HG03439 (cell line): ENCODE data around the gene LPCAT1.
"Not testable (repeated sequence)": the region's sequence is repeated elsewhere in the genome, so short reads cannot be mapped to it uniquely, and the experiment has no call there.

Experiments
- ATAC-seq: cut with Tn5 transposase; IDR thresholded peaks from one replicate; pipeline ENCODE4 v1.9.1; 2021; ENCODE audit warnings: mild to moderate bottlenecking, moderate library complexity; ENCODE audit not compliant: unreplicated experiment

Gene LPCAT1

GRCh38 chr5:1468629-1469527 lies 54.9 kb downstream of the LPCAT1 start:
- ATAC-seq = no peak

- ATAC-seq = no peak
These were observed 55.5 kb downstream of the LPCAT1 start for GRCh38 chr5:1468247-1468612.

- no peak for ATAC-seq
These were observed 56.2 kb downstream of the LPCAT1 start for GRCh38 chr5:1467341-1468246.

- no peak for ATAC-seq
These were observed 57.0 kb downstream of the LPCAT1 start for GRCh38 chr5:1466631-1467265.

GRCh38 chr5:1465966-1466471 lies 57.7 kb downstream of the LPCAT1 start:
- ATAC-seq = no peak

GRCh38 chr5:1465117-1465516 lies 58.6 kb downstream of the LPCAT1 start:
- no peak for ATAC-seq

- ATAC-seq = no peak
These were observed 59.2 kb downstream of the LPCAT1 start for GRCh38 chr5:1464511-1464910.

- ATAC-seq = no peak
These were observed 59.7 kb downstream of the LPCAT1 start for GRCh38 chr5:1464096-1464446.

- no peak for ATAC-seq
These were observed 60.2 kb downstream of the LPCAT1 start for GRCh38 chr5:1463326-1464095.

GRCh38 chr5:1462358-1462757 lies 61.4 kb downstream of the LPCAT1 start:
- ATAC-seq = no peak

- no peak for ATAC-seq
These were observed 62.4 kb downstream of the LPCAT1 start for GRCh38 chr5:1461396-1461795.

GRCh38 chr5:1460054-1460682 lies 63.6 kb downstream of the LPCAT1 start:
- no peak for ATAC-seq

GRCh38 chr5:1459435-1459834 lies 64.3 kb downstream of the LPCAT1 start:
- not testable (repeated sequence) for ATAC-seq

- not testable (repeated sequence) for ATAC-seq
These were observed 67.5 kb downstream of the LPCAT1 start for GRCh38 chr5:1456110-1456881.

GRCh38 chr5:1453613-1454012 lies 70.1 kb downstream of the LPCAT1 start:
- ATAC-seq = no peak

GRCh38 chr5:1449081-1449630 lies 74.6 kb downstream of the LPCAT1 start:
- ATAC-seq = no peak

GRCh38 chr5:1448511-1449011 lies 75.2 kb downstream of the LPCAT1 start:
- no peak for ATAC-seq

- no peak for ATAC-seq
These were observed 75.9 kb downstream of the LPCAT1 start for GRCh38 chr5:1447671-1448361.
